Muscle of back (tissue), 11 donors: ENCODE measurements around the gene SLC43A1. TPM values are rescaled to one million over a fixed set of nuclear protein-coding genes. Genes with fewer than 3 reads are reported as not detected.

Experiments used
- DNase-seq, 3 donors: peaks; one replicate each; pipeline versions ENCODE4 v3.0.0 to v3.0.0-alpha.2; 2013
- polyA plus RNA-seq, 10 donors: library from polyadenylated mRNA; unstranded; fragments of 120-200 nt; gene quantifications; one replicate each; pipeline ENCODE4 v1.2.1, GENCODE V29; 2013; ENCODE audit not compliant: insufficient read length in 10 of 10

Gene SLC43A1
- polyA plus RNA-seq, 10 donors = 7.8 to 14.9 (median 10.2) TPM

- DNase-seq = peak in 1 of 3 donors; percentile 59
Observed at GRCh38 chr11:57480409-57481137, 34.9 kb downstream of the SLC43A1 start.

- no peak for DNase-seq
Observed at GRCh38 chr11:57479911-57480310, 35.6 kb downstream of the SLC43A1 start.

- no peak for DNase-seq
Observed at GRCh38 chr11:57479021-57479663, 36.4 kb downstream of the SLC43A1 start.

GRCh38 chr11:57477507-57478189, 37.9 kb downstream of the SLC43A1 start:
- DNase-seq = no peak

- DNase-seq = peak in 1 of 3 donors; percentile 37
Observed at GRCh38 chr11:57476757-57477506, 38.6 kb downstream of the SLC43A1 start.

- DNase-seq = peak in 1 of 3 donors; percentile 70
Observed at GRCh38 chr11:57476047-57476756, 39.3 kb downstream of the SLC43A1 start.

- DNase-seq = no peak
Observed at GRCh38 chr11:57475671-57476046, 39.8 kb downstream of the SLC43A1 start.

GRCh38 chr11:57475191-57475590, 40.3 kb downstream of the SLC43A1 start:
- no peak for DNase-seq

GRCh38 chr11:57474803-57475115, 40.7 kb downstream of the SLC43A1 start:
- no peak for DNase-seq

- DNase-seq = peak in 1 of 3 donors; percentile 37
Observed at GRCh38 chr11:57474017-57474802, 41.3 kb downstream of the SLC43A1 start.

GRCh38 chr11:57473285-57473841, 42.1 kb downstream of the SLC43A1 start:
- DNase-seq = no peak

- DNase-seq = no peak
Observed at GRCh38 chr11:57471496-57471895, 44.0 kb downstream of the SLC43A1 start.

- no peak for DNase-seq
Observed at GRCh38 chr11:57469268-57469667, 46.2 kb downstream of the SLC43A1 start.

- no peak for DNase-seq
Observed at GRCh38 chr11:57468276-57468675, 47.2 kb downstream of the SLC43A1 start.

- DNase-seq = no peak
Observed at GRCh38 chr11:57467508-57468157, 47.9 kb downstream of the SLC43A1 start.

- DNase-seq = no peak
Observed at GRCh38 chr11:57466680-57467079, 48.8 kb downstream of the SLC43A1 start.

GRCh38 chr11:57464539-57465181, 50.8 kb downstream of the SLC43A1 start:
- no peak for DNase-seq

GRCh38 chr11:57463671-57464538, 51.6 kb downstream of the SLC43A1 start:
- peak in 2 of 3 donors; percentile 40 to 45 for DNase-seq
